Endothelial cell of umbilical vein (primary cell): Measurements from ENCODE around the gene LPP. TPM values are rescaled to one million over a fixed set of nuclear protein-coding genes. Genes with fewer than 3 reads are reported as not detected.

ENCODE experiments used
- BruUV-seq: library from RNA; stranded (reverse); fragments of 400-500 nt; replicated peaks from 2 replicates; lab custom pipeline; 2021; lab: Mats Ljungman, UMichigan
- CTCF ChIA-PET: fragments of 300-600, 350-600 bp; sonication (Branson Sonifier 250); formaldehyde crosslinking; loops from one replicate; lab custom pipeline; 2021; ENCODE audit warnings: antibody characterized with exemption, inconsistent platforms; lab: Charles Lee
- POLR2A ChIA-PET: fragments of 300-600, 350-600 bp; sonication (Branson Sonifier 250); formaldehyde crosslinking; loops from one replicate; lab custom pipeline; 2021; ENCODE audit warnings: antibody characterized with exemption, inconsistent platforms; lab: Charles Lee
- DNase-seq: peaks from one replicate; pipeline ENCODE4 v3.0.0-alpha.2; 2011; ENCODE audit warnings: low read depth, low spot score
- FAIRE-seq: peaks from 2 replicates; lab custom pipeline; 2011; peaks lifted over from hg19 to GRCh38; lab: Jason Lieb, UNC
- H2AFZ ChIP-seq: 2 replicates; pipeline ENCODE4 v1.6.0; 2012; ENCODE audit warnings: low read depth, low read length, control low read depth, inconsistent platforms
- H3K27ac ChIP-seq: 2 replicates; pipeline ENCODE4 v1.5.1; 2011; ENCODE audit warnings: low read depth, mild to moderate bottlenecking, control low read depth, low read length, moderate library complexity; ENCODE audit not compliant: insufficient read depth
- H3K27me3 ChIP-seq, 2 experiments: 2 replicates each; pipeline versions ENCODE4 v1.6.0 to v1.6.1; 2011; ENCODE audit warnings: low read length in 2 of 2, mixed read lengths in 1 of 2; ENCODE audit not compliant: control insufficient read depth in 2 of 2, insufficient read depth in 2 of 2
- H3K36me3 ChIP-seq, 2 experiments: 2 replicates in 1 of 2; 3 replicates in 1 of 2; pipeline ENCODE4 v1.5.1; 2011; ENCODE audit warnings: low read length in 2 of 2, mild to moderate bottlenecking in 1 of 2, moderate library complexity in 1 of 2; ENCODE audit not compliant: control insufficient read depth in 2 of 2, insufficient read depth in 2 of 2; ENCODE audit errors: extremely low read depth in 1 of 2
- H3K4me1 ChIP-seq: 3 replicates; pipeline ENCODE4 v1.5.1; 2011; ENCODE audit warnings: mild to moderate bottlenecking, low read length; ENCODE audit not compliant: control insufficient read depth, insufficient read depth; ENCODE audit errors: extremely low read depth
- H3K4me2 ChIP-seq: 2 replicates; pipeline ENCODE4 v1.6.1; 2011; ENCODE audit warnings: low read length, control low read depth, mixed read lengths; ENCODE audit not compliant: insufficient read depth
- H3K4me3 ChIP-seq, 3 experiments: fragments of 200-600 bp in 1 of 3; sonication (generic), shearing (Covaris generic) in 1 of 3; replicated peaks in 1 of 3; 2 replicates each; pipeline ENCODE4 v1.5.1; 2011 to 2016; ENCODE audit warnings: control low read depth in 3 of 3, low read length in 3 of 3, mild to moderate bottlenecking in 2 of 3, inconsistent platforms in 1 of 3, low read depth in 1 of 3, moderate library complexity in 1 of 3; ENCODE audit not compliant: insufficient read depth in 1 of 3
- H3K79me2 ChIP-seq: 2 replicates; pipeline ENCODE4 v1.6.0; 2012; ENCODE audit warnings: low read length, inconsistent platforms; ENCODE audit not compliant: control insufficient read depth, insufficient read depth
- H3K9ac ChIP-seq: replicated peaks from 2 replicates; pipeline ENCODE3; 2011; ENCODE audit warnings: low read length, control low read depth; ENCODE audit not compliant: insufficient read depth; ENCODE audit errors: extremely low read depth
- H3K9me1 ChIP-seq: replicated peaks from 3 replicates; pipeline ENCODE4 v1.6.0; 2011; ENCODE audit warnings: mild to moderate bottlenecking, low read length; ENCODE audit not compliant: control insufficient read depth, insufficient read depth; ENCODE audit errors: extremely low read depth
- H3K9me3 ChIP-seq: replicated peaks from 2 replicates; pipeline ENCODE4 v1.5.1; 2012; ENCODE audit warnings: low read length, inconsistent platforms; ENCODE audit not compliant: control insufficient read depth, insufficient read depth
- H4K20me1 ChIP-seq: replicated peaks from 2 replicates; pipeline ENCODE3; 2011; ENCODE audit warnings: mild to moderate bottlenecking, low read length; ENCODE audit not compliant: control insufficient read depth, insufficient read depth; ENCODE audit errors: extremely low read depth
- EZH2 ChIP-seq: IDR thresholded peaks from 2 replicates; pipeline ENCODE4 v1.6.1; 2012; ENCODE audit warnings: borderline replicate concordance, low read depth, mild to moderate bottlenecking, moderate library complexity, low read length, inconsistent platforms; ENCODE audit not compliant: severe bottlenecking
- FOS ChIP-seq: IDR thresholded peaks from 2 replicates; pipeline ENCODE4 v1.6.1; 2011; ENCODE audit warnings: mild to moderate bottlenecking, low read length, moderate library complexity, borderline replicate concordance; ENCODE audit not compliant: insufficient read depth
- GATA2 ChIP-seq: IDR thresholded peaks from 2 replicates; pipeline ENCODE4 v1.7.0; 2011; ENCODE audit warnings: low read depth, mild to moderate bottlenecking, moderate library complexity, mixed read lengths, low read length; ENCODE audit not compliant: insufficient read length, insufficient read depth
- JUN ChIP-seq: IDR thresholded peaks from 2 replicates; pipeline ENCODE4 v1.6.1; 2011; ENCODE audit warnings: borderline replicate concordance, low read depth; ENCODE audit not compliant: insufficient read length, insufficient read depth
- MYC ChIP-seq: IDR thresholded peaks from one replicate; pipeline ENCODE4 v1.6.1; 2011; ENCODE audit warnings: mild to moderate bottlenecking, low read depth, low read length
- POLR2A ChIP-seq: IDR thresholded peaks from 2 replicates; pipeline ENCODE4 v1.6.1; 2012; ENCODE audit warnings: low read depth, mild to moderate bottlenecking, control low read depth, low read length
- POLR2AphosphoS5 ChIP-seq: IDR thresholded peaks from 2 replicates; pipeline ENCODE4 v1.6.1; 2012; ENCODE audit warnings: low read depth, mild to moderate bottlenecking, control low read depth, low read length, moderate library complexity; ENCODE audit not compliant: insufficient read depth
- dilution Hi-C: fragments of 300-500 bp; cut with MboI; formaldehyde crosslinking; loops from one replicate; pipeline ENCODE4 v1.15.0; 2019; ENCODE audit warnings: low sequenced_read_pairs; ENCODE audit not compliant: extremely low pct_ligation_motif_present
- intact Hi-C: fragments of 100-400 bp; cut with micrococcal nuclease; formaldehyde crosslinking; loops from one replicate; pipeline ENCODE4 v1.10.0; 2022
- polyA plus RNA-seq, 4 experiments: library from polyadenylated mRNA; depleted of rRNA in 3 of 4; stranded (reverse) in 3 of 4; unstranded in 1 of 4; fragments of >200 nt; gene quantifications; 2 replicates each; pipeline versions ENCODE4 v1.2.1 to v1.2.3, GENCODE V29; 2011 to 2012; ENCODE audit warnings: missing spikeins in 1 of 4
- total RNA-seq: library from RNA; stranded (reverse); gene quantifications from 2 replicates; pipeline ENCODE4 v1.2.3, GENCODE V29; 2021
- TF ChIP-seq, protein P1 (sequence below): IDR thresholded peaks from 2 replicates; pipeline ENCODE4 v1.6.1; 2011; ENCODE audit not compliant: insufficient read depth, insufficient read length
- TF ChIP-seq, protein P2 (sequence below), 2 donors: IDR thresholded peaks; 1 replicate in 1 of 2; 2 replicates in 1 of 2; pipeline ENCODE4 v1.5.1; 2011; ENCODE audit warnings: low read length in 2 of 2, mild to moderate bottlenecking in 2 of 2, moderate library complexity in 2 of 2, control low read depth in 1 of 2, inconsistent platforms in 1 of 2, low read depth in 1 of 2; ENCODE audit not compliant: insufficient read depth in 1 of 2; ENCODE audit errors: extremely low read depth in 1 of 2

Gene LPP
- total and polyA plus RNA-seq, 2 donors (not counting 3 experiments of a cell fraction or from before 2014, with no cell fraction given): 16.9 to 153 TPM

DNA sequence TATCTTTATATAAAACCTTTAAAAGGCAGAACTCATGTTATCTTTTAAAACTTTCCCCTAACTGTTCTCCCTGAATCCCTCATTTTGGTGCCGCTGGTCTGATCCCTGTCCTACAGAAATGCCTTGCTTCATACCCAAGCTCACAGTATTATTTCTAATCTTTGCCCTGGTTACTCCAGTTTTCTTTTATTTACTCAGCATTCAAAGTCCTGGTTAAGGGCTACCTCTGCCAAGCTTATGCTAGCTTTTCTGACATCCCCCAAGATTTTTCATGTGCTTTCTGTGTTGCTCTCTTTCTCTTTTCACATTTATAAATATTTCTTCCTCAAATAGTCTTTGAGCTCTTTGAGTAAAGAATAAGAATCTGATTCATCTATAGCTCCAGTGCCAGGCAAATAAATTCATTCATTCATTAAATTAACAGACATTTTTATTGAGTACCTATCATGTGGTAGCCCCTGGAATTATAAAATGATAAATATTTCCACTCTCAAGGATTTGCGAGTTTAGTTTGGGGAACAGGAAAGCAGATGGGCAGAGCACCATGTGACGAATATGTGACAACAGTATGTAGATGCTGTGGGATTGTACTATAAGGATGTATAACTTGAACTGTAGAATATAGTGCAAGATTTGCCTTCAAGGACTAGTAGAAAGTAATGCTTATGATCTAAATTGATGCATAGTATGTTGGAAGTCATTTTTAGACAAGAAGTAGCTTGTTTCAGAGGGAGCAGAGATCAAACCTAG is 247.5 kb downstream of the LPP start:
- no peak for DNase-seq
- Histone ChIP-seq H3K4me3 (no peak overlapping the region), H3K4me2 (no peak overlapping the region), H3K9me3 (no peaks in the 10 kb centered on the region), H3K9me1 (peaks cover 3% of the 10 kb centered on the region), H3K79me2 (no peaks in the 10 kb centered on the region), H3K27ac (no peak overlapping the region), H3K9ac (no peak overlapping the region), H3K4me1 (no peaks in the 10 kb centered on the region), H2AFZ (no peak overlapping the region), H4K20me1 (no peaks in the 10 kb centered on the region), H3K36me3 (peaks cover 0 to 2% of the 10 kb centered on the region in 2 experiments), H3K27me3 (no peaks in the 10 kb centered on the region)
- no TSS peak for BruUV-seq
- CTCF ChIA-PET: interaction anchor here (1.1 kb wide), 1 partner anchor 9 kb away, joined by 3 read pairs; no protein-coding TSS in a partner anchor
- dilution Hi-C loops: no loop called here
- no peak for TF ChIP-seq GATA2
- TF ChIP-seq, protein P1, sequence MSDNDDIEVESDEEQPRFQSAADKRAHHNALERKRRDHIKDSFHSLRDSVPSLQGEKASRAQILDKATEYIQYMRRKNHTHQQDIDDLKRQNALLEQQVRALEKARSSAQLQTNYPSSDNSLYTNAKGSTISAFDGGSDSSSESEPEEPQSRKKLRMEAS: no peak
- TF ChIP-seq FOS: no peak
- no peak for TF ChIP-seq POLR2A
- no peak for TF ChIP-seq MYC
- no peak for TF ChIP-seq EZH2
- no peak for TF ChIP-seq JUN
- no peak for TF ChIP-seq POLR2AphosphoS5
- TF ChIP-seq, protein P2, sequence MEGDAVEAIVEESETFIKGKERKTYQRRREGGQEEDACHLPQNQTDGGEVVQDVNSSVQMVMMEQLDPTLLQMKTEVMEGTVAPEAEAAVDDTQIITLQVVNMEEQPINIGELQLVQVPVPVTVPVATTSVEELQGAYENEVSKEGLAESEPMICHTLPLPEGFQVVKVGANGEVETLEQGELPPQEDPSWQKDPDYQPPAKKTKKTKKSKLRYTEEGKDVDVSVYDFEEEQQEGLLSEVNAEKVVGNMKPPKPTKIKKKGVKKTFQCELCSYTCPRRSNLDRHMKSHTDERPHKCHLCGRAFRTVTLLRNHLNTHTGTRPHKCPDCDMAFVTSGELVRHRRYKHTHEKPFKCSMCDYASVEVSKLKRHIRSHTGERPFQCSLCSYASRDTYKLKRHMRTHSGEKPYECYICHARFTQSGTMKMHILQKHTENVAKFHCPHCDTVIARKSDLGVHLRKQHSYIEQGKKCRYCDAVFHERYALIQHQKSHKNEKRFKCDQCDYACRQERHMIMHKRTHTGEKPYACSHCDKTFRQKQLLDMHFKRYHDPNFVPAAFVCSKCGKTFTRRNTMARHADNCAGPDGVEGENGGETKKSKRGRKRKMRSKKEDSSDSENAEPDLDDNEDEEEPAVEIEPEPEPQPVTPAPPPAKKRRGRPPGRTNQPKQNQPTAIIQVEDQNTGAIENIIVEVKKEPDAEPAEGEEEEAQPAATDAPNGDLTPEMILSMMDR (IDR thresholded peaks at IDR 0.05; ENCODE audit: extremely low read depth in 1 of 2, insufficient read depth in 1 of 2, low read depth in 1 of 2, low read length in 2 of 2): no peak
- FAIRE-seq: no peak
- intact Hi-C loops: no loop called here
- POLR2A ChIA-PET: no interaction called here
